Body of pancreas (tissue), 4 donors: Measurements from ENCODE around the gene KCNIP4. TPM values are rescaled to one million over a fixed set of nuclear protein-coding genes. Genes with fewer than 3 reads are reported as not detected.

Experiments used
- ATAC-seq: fragments of 150-250 bp; one replicate; pipeline ENCODE4 v1.9.1; 2016
- DNase-seq, 4 donors: peaks; one replicate each; pipeline ENCODE4 v3.0.0-alpha.2; 2019
- H3K27ac ChIP-seq, 4 donors: fragments of 200-600 bp; sonication (generic); 1 replicate in 3 of 4; 2 replicates in 1 of 4; pipeline versions ENCODE4 v1.5.1 to v1.6.1; 2016 to 2019; ENCODE audit warnings: mild to moderate bottlenecking in 1 of 4, mixed read lengths in 1 of 4, moderate library complexity in 1 of 4
- H3K27me3 ChIP-seq, 2 donors: fragments of 200-600 bp; sonication (generic); one replicate each; pipeline ENCODE4 v1.6.0; 2016; ENCODE audit warnings: mild to moderate bottlenecking in 1 of 2
- H3K36me3 ChIP-seq, 2 donors: fragments of 200-600 bp; sonication (generic); replicated peaks in 1 of 2; 2 replicates each; pipeline ENCODE4 v1.5.1; 2016; ENCODE audit warnings: low read depth in 2 of 2; ENCODE audit not compliant: insufficient read depth in 1 of 2
- H3K4me1 ChIP-seq: fragments of 200-600 bp; sonication (generic); one replicate; pipeline ENCODE4 v1.6.0; 2016
- H3K4me3 ChIP-seq, 2 donors: fragments of 200-600 bp; sonication (generic); 1 replicate in 1 of 2; 2 replicates in 1 of 2; pipeline ENCODE4 v1.5.1; 2016 to 2019
- H3K9me3 ChIP-seq, 3 donors: fragments of 200-600 bp; sonication (generic); 1 replicate in 2 of 3; 2 replicates in 1 of 3; pipeline ENCODE4 v1.5.1; 2016
- POLR2A ChIP-seq, 3 donors: fragments of 450-650 bp; IDR thresholded peaks; one replicate each; pipeline ENCODE4 v1.6.1; 2016; ENCODE audit warnings: antibody characterized with exemption in 3 of 3, mild to moderate bottlenecking in 2 of 3
- WGBS, 2 donors: methylation state at CpG; one replicate each; pipeline ENCODE4 v1.1.5; 2017; 5-methylcytosine and 5-hydroxymethylcytosine counted together
- intact Hi-C: fragments of 100-400 bp; cut with DNase I; formaldehyde crosslinking; loops from one replicate; pipeline ENCODE4 v1.15.1; 2023
- total RNA-seq, 2 donors: library from RNA; depleted of rRNA; stranded (reverse); fragments of >200 nt; gene quantifications; one replicate each; pipeline ENCODE4 v1.1.0, GENCODE V29; 2016
- TF ChIP-seq, protein P1 (sequence below), 7 experiments: fragments of 450-650 bp in 4 of 7; fragments of 200-600 bp in 3 of 7; sonication (generic) in 3 of 7; IDR thresholded peaks; one replicate each; pipeline ENCODE4 v1.5.1; 2016 to 2019; ENCODE audit warnings: antibody characterized with exemption in 7 of 7

The KCNIP4 gene
- total RNA-seq, 2 donors from 2014 or later = not detected

DNA sequence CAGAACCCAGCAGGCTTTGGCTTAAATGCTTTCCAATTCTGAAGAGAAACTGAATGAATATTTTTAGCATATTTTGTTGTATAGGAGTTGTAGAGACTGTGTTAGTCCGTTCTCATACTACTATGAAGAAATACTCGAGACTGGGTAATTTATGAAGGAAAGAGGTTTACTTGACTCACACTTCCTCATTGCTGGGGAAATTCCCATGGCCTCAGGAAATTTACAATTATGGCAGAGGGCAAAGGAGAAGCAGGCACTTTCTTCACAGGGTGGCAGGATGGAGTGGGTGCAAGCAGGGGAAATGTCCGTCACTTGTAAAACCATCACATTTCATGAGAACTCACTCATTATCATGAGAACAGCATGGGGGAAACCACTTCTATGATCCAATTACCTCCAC lies 956.6 kb downstream of the KCNIP4 start:
- ATAC-seq (no peak), DNase-seq (no peak)
- H3K4me1 ChIP-seq = no peaks in the 10 kb centered on the region
- TF ChIP-seq, protein P1, sequence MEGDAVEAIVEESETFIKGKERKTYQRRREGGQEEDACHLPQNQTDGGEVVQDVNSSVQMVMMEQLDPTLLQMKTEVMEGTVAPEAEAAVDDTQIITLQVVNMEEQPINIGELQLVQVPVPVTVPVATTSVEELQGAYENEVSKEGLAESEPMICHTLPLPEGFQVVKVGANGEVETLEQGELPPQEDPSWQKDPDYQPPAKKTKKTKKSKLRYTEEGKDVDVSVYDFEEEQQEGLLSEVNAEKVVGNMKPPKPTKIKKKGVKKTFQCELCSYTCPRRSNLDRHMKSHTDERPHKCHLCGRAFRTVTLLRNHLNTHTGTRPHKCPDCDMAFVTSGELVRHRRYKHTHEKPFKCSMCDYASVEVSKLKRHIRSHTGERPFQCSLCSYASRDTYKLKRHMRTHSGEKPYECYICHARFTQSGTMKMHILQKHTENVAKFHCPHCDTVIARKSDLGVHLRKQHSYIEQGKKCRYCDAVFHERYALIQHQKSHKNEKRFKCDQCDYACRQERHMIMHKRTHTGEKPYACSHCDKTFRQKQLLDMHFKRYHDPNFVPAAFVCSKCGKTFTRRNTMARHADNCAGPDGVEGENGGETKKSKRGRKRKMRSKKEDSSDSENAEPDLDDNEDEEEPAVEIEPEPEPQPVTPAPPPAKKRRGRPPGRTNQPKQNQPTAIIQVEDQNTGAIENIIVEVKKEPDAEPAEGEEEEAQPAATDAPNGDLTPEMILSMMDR (IDR thresholded peaks at IDR 0.05) = no peak
- TF ChIP-seq POLR2A (IDR thresholded peaks at IDR 0.05) = no peak
- H3K36me3 ChIP-seq = no peaks in the 10 kb centered on the region
- no peak overlapping the region for H3K4me3 ChIP-seq
- H3K27me3 ChIP-seq = no peaks in the 10 kb centered on the region
- no peak overlapping the region for H3K27ac ChIP-seq
- WGBS, 2 donors = 67 to 81% methylated on average over 3 of the region's 3 CpGs
- intact Hi-C loops = no loop called here
- no peaks in the 10 kb centered on the region for H3K9me3 ChIP-seq

GRCh38 chr4:20987191-20987590 lies 961.4 kb downstream of the KCNIP4 start:
- 64 to 68% methylated on average over 2 of the region's 2 CpGs for WGBS, 2 donors

GRCh38 chr4:20984576-20984836 lies 964.1 kb downstream of the KCNIP4 start:
- DNase-seq = no peak
- Histone ChIP-seq H3K36me3 (no peaks in the 10 kb centered on the region), H3K9me3 (no peaks in the 10 kb centered on the region), H3K27me3 (peaks cover 0 to 3% of the 10 kb centered on the region in 2 donors), H3K4me1 (peaks cover 7% of the 10 kb centered on the region), H3K4me3 (no peak overlapping the region), H3K27ac (no peak overlapping the region)
- TF ChIP-seq POLR2A (IDR thresholded peaks at IDR 0.05) = no peak
- TF ChIP-seq, protein P1 (IDR thresholded peaks at IDR 0.05) = no peak
- 23 to 29% methylated on average over 12 to 13 of the region's 13 CpGs for WGBS, 2 donors
- intact Hi-C loops = no loop called here
- no peak for ATAC-seq

More at GRCh38 chr4:20987191-20987590, 961.4 kb downstream of the KCNIP4 start:
- no peaks in the 10 kb centered on the region for H3K9me3 ChIP-seq
- peaks cover 0 to 3% of the 10 kb centered on the region in 2 donors for H3K27me3 ChIP-seq
- no peak overlapping the region for H3K27ac ChIP-seq
- no peak for TF ChIP-seq POLR2A (IDR thresholded peaks at IDR 0.05)
- TF ChIP-seq, protein P1 (IDR thresholded peaks at IDR 0.05) = no peak
- no peak overlapping the region for H3K4me3 ChIP-seq
- peaks cover 7% of the 10 kb centered on the region for H3K4me1 ChIP-seq
- DNase-seq = no peak
- ATAC-seq = no peak
- H3K36me3 ChIP-seq = no peaks in the 10 kb centered on the region
- intact Hi-C loops = no loop called here

DNA sequence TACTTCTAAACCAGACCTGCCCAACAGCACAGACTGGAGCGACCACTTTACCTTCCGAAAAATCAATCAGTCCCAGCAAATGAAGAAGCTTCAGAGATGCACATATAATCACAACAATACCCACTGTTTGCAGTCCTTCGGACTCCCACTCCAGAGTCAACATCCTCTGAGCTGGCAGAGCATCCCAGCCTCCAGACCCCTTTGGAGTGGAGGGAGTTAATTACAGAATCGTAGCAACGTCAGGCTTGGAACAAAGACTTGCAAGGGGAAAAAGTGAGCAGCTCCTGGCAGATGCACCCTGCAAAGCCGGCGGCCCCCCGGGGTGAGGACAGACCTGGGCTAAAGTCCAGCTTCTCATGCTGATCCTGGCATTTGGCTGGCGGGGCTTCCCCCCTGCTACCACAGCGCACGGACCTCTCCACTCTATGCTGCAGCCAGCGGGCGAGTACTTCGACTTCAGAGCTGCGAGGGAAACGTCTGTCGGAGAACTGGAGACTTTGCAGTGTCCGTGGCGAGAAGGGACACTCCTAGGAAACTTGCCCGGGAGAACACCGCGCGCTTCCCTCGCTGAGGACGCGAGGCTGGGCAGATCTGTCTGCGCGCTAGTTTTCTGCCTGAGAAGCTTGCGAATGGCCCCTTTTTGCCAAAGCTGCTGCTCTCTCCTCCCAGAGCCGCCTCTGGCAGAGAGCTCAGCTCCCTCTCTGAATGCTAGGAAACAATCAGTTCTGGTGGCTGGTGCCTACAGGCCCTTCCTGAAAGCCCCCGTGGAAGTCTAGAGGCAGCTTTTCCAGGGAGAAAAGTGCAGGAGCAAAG lies 964.6 kb downstream of the KCNIP4 start:
- ATAC-seq (no peak), DNase-seq (peak in 1 of 4 donors; percentile 10)
- no peaks in the 10 kb centered on the region for H3K9me3 ChIP-seq
- 2 to 5% methylated on average over 10 to 31 of the region's 31 CpGs for WGBS, 2 donors
- no peaks in the 10 kb centered on the region for H3K36me3 ChIP-seq
- TF ChIP-seq, protein P1 (IDR thresholded peaks at IDR 0.05) = no peak
- TF ChIP-seq POLR2A (IDR thresholded peaks at IDR 0.05) = no peak
- H3K4me1 ChIP-seq = peaks cover 7% of the 10 kb centered on the region
- intact Hi-C loops = no loop called here
- H3K27me3 ChIP-seq = peaks cover 0 to 3% of the 10 kb centered on the region in 2 donors
- H3K27ac ChIP-seq = no peak overlapping the region
- no peak overlapping the region for H3K4me3 ChIP-seq

GRCh38 chr4:20982544-20982943 lies 966.0 kb downstream of the KCNIP4 start:
- no peak overlapping the region for H3K27ac ChIP-seq
- ATAC-seq = no peak
- intact Hi-C loops = no loop called here

More at GRCh38 chr4:20982544-20982943, 966.0 kb downstream of the KCNIP4 start:
- DNase-seq = no peak
- WGBS, 2 donors = 58% methylated on average over 3 of the region's 3 CpGs
- Histone ChIP-seq H3K4me1 (peaks cover 7% of the 10 kb centered on the region), H3K9me3 (no peaks in the 10 kb centered on the region), H3K4me3 (no peak overlapping the region), H3K27me3 (peaks cover 0 to 3% of the 10 kb centered on the region in 2 donors), H3K36me3 (no peaks in the 10 kb centered on the region)
- TF ChIP-seq POLR2A (IDR thresholded peaks at IDR 0.05) = no peak
- TF ChIP-seq, protein P1 (IDR thresholded peaks at IDR 0.05) = no peak
